ENCODE measurements around the gene ATP8A2. TPM values are rescaled to one million over a fixed set of nuclear protein-coding genes. Genes with fewer than 3 reads are reported as not detected.

The ATP8A2 gene
- total RNA-seq, 6 experiments from 2014 or later: not detected

DNA sequence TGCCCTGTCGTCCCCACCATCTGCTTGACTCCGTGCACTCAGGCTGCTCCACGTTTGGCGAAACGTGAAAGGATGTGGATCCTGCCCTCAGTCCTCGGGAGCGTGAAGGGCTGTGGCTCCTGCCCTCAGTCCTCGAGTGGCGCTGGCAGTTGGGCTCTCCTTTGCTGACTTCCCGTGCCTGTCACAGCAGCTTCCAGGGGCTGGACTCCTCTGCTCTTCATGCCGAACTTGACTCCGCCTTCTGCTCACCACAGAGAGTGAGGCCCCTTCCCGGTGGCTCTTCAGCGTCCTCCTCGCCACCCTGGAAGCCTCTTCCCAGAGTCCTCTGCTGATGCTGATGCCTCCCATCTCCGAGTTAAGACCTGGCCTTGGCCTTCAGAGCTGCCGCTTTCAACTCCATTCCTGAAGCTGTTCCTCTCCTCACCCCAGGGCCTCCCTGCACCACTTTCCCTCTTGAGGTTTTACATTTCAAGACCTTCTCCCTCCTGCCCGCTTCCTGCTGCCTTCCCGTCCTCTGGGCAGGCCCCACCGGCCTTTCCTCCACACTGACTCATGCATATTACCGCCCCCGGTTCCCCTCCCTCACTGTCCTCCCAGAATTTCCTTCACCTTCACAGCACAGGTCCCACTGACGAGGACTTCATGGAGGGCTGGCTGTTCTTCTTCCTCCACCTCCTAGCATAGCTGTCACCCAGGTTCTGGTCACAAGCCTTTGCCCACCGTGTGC lies 568.4 kb downstream of the ATP8A2 start:
- DNase-seq (no peak), ATAC-seq (no peak)
- 58% methylated on average over 14 of the region's 24 CpGs for WGBS (ENCODE audit: insufficient coverage, low coverage, low lambda C conversion rate, missing lambda C conversion rate)
- TF ChIP-seq POLR2A (IDR thresholded peaks at IDR 0.05): no peak
- TF ChIP-seq, protein P1, sequence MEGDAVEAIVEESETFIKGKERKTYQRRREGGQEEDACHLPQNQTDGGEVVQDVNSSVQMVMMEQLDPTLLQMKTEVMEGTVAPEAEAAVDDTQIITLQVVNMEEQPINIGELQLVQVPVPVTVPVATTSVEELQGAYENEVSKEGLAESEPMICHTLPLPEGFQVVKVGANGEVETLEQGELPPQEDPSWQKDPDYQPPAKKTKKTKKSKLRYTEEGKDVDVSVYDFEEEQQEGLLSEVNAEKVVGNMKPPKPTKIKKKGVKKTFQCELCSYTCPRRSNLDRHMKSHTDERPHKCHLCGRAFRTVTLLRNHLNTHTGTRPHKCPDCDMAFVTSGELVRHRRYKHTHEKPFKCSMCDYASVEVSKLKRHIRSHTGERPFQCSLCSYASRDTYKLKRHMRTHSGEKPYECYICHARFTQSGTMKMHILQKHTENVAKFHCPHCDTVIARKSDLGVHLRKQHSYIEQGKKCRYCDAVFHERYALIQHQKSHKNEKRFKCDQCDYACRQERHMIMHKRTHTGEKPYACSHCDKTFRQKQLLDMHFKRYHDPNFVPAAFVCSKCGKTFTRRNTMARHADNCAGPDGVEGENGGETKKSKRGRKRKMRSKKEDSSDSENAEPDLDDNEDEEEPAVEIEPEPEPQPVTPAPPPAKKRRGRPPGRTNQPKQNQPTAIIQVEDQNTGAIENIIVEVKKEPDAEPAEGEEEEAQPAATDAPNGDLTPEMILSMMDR (IDR thresholded peaks at IDR 0.05): no peak
- Histone ChIP-seq H3K9me3 (no peaks in the 10 kb centered on the region), H3K4me3 (no peak overlapping the region), H3K36me3 (no peaks in the 10 kb centered on the region), H3K27me3 (no peaks in the 10 kb centered on the region), H3K4me1 (no peaks in the 10 kb centered on the region), H3K27ac (no peak overlapping the region)
- intact Hi-C loops (cut with DNase I): no loop called here

DNA sequence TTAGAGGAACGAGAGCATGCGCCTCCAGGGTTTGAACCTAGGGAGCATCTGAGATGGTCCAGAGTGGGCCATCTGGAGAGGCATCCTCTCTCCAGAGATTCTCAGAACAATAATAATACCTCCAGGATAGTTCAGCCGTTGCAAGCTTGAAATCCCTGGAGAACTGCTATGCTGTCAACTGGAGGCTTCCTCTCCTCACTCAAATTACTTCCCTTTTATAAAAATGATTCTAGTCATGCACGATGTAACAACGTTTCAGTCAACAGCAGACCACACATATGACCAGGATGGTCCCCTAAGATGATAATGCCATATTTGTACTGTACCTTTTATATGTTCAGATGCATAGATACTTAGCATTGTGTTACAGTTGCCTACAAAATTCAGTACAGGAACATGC lies 571.3 kb downstream of the ATP8A2 start:
- no peaks in the 10 kb centered on the region for H3K4me1 ChIP-seq
- H3K27me3 ChIP-seq: no peaks in the 10 kb centered on the region
- intact Hi-C loops (cut with DNase I): no loop called here
- H3K4me3 ChIP-seq: no peak overlapping the region
- TF ChIP-seq POLR2A (IDR thresholded peaks at IDR 0.05): no peak
- TF ChIP-seq, protein P1 (IDR thresholded peaks at IDR 0.05): no peak
- DNase-seq: no peak
- H3K27ac ChIP-seq: no peak overlapping the region
- no peak for ATAC-seq
- no peaks in the 10 kb centered on the region for H3K36me3 ChIP-seq
- H3K9me3 ChIP-seq: no peaks in the 10 kb centered on the region
- WGBS (ENCODE audit: insufficient coverage, low coverage, low lambda C conversion rate, missing lambda C conversion rate): 13% methylated on average over 1 of the region's 5 CpGs

DNA sequence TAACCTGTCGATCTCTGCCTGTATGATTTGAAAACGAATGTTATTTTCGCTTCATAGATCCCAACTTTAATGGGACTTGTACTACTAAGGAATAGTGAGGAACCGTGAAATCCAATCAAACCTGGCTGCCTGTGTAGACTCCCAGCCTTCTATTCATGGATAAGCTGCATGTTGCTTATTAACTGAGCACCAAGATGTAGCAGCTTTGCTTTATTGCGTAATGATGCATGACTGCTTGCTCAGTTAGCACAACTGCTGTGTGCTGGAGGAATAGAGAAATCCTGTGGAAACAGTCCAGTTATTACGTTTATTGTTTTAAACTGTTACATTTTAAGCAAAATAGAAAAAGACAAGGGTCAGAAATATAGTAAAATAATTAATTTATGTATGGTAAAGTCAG lies 571.9 kb downstream of the ATP8A2 start:
- TF ChIP-seq, protein P1 (IDR thresholded peaks at IDR 0.05): no peak
- TF ChIP-seq POLR2A (IDR thresholded peaks at IDR 0.05): no peak
- 45% methylated on average over 5 of the region's 6 CpGs for WGBS (ENCODE audit: insufficient coverage, low coverage, low lambda C conversion rate, missing lambda C conversion rate)
- no peak overlapping the region for H3K4me3 ChIP-seq
- ATAC-seq (peak in 2 of 4 donors; percentile 53 to 62), DNase-seq (no peak)
- no peaks in the 10 kb centered on the region for H3K4me1 ChIP-seq
- intact Hi-C loops (cut with DNase I): no loop called here
- no peaks in the 10 kb centered on the region for H3K27me3 ChIP-seq
- no peaks in the 10 kb centered on the region for H3K9me3 ChIP-seq
- H3K36me3 ChIP-seq: no peaks in the 10 kb centered on the region
- no peak overlapping the region for H3K27ac ChIP-seq

DNA sequence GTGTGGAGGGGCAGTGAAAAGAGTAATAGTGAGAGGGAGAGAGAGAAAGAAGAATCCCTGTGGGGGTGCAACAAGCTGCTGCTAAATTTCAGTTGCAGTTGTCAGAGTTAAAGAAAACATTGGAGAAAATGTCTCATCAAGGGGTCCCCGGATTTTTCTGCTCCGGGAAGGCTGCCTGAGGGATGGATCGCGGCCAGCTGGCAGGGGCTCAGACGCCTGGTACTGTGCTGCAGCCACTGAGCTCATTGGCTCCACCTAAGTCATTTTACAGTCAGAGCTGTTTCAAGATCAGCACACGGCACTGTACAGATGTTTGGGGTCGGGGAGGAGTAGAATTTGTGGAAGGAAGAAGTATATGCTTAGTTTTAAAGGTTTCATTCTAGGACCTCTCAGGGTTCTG lies 573.8 kb downstream of the ATP8A2 start:
- Histone ChIP-seq H3K36me3 (no peaks in the 10 kb centered on the region), H3K27ac (no peak overlapping the region), H3K9me3 (no peaks in the 10 kb centered on the region), H3K27me3 (no peaks in the 10 kb centered on the region), H3K4me1 (no peaks in the 10 kb centered on the region), H3K4me3 (no peak overlapping the region)
- no peak for ATAC-seq
- no peak for DNase-seq
- TF ChIP-seq, protein P1 (IDR thresholded peaks at IDR 0.05): no peak
- TF ChIP-seq POLR2A (IDR thresholded peaks at IDR 0.05): no peak
- WGBS (ENCODE audit: insufficient coverage, low coverage, low lambda C conversion rate, missing lambda C conversion rate): 43% methylated on average over 5 of the region's 7 CpGs
- intact Hi-C loops (cut with DNase I): no loop called here

All from right lobe of liver (tissue), 6 donors.